H1 (cell line): ENCODE data around the gene FHIT.

Experiments
- ATF3 ChIP-seq: IDR thresholded peaks from 2 replicates; pipeline ENCODE4 v1.6.1; 2011; ENCODE audit warnings: low read depth, mild to moderate bottlenecking, low read length; ENCODE audit not compliant: insufficient read depth
- BRCA1 ChIP-seq: IDR thresholded peaks from 2 replicates; pipeline ENCODE4 v1.6.1; 2012; ENCODE audit warnings: low read depth, low read length, improper control_type of control experiment
- CTCF ChIP-seq, 3 experiments: IDR thresholded peaks; 1 replicate in 2 of 3; 2 replicates in 1 of 3; pipeline versions ENCODE4 v1.5.1 to v1.6.1; 2011; ENCODE audit warnings: low read length in 3 of 3, mild to moderate bottlenecking in 3 of 3, inconsistent platforms in 2 of 3, low read depth in 1 of 3, moderate library complexity in 1 of 3; ENCODE audit not compliant: insufficient read depth in 1 of 3; ENCODE audit errors: control extremely low read depth in 1 of 3
- POLR2A ChIP-seq, 2 experiments: IDR thresholded peaks; 1 replicate in 1 of 2; 2 replicates in 1 of 2; pipeline ENCODE4 v1.6.1; 2011; ENCODE audit warnings: low read depth in 2 of 2, low read length in 2 of 2, mild to moderate bottlenecking in 2 of 2; ENCODE audit errors: control extremely low read depth in 1 of 2
- POLR2AphosphoS5 ChIP-seq: IDR thresholded peaks from 2 replicates; pipeline ENCODE4 v1.6.1; 2011; ENCODE audit warnings: low read depth, low read length
- RAD21 ChIP-seq, 2 experiments: IDR thresholded peaks in 1 of 2; conservative IDR thresholded peaks in 1 of 2; 2 replicates each; pipeline ENCODE4 v1.6.1; 2011; ENCODE audit warnings: low read depth in 2 of 2, low read length in 2 of 2, improper control_type of control experiment in 1 of 2, inconsistent platforms in 1 of 2, mild to moderate bottlenecking in 1 of 2, moderate library complexity in 1 of 2
- SRF ChIP-seq: IDR thresholded peaks from 2 replicates; pipeline ENCODE4 v1.6.1; 2011; ENCODE audit warnings: mild to moderate bottlenecking, low read depth, low read length, moderate library complexity
- TAF1 ChIP-seq: IDR thresholded peaks from 2 replicates; pipeline ENCODE4 v1.6.1; 2011; ENCODE audit warnings: mild to moderate bottlenecking, low read depth, low read length

GRCh38 chr3:61300006-61300380, 48.7 kb upstream of the FHIT start:
- TF ChIP-seq ATF3 (no peak), CTCF (IDR thresholded peaks at IDR 0.05; ENCODE audit: control extremely low read depth in 1 of 3, insufficient read depth in 1 of 3, low read depth in 1 of 3, low read length in 3 of 3) (no peak), SRF (no peak), RAD21 (IDR thresholded peaks at IDR 0.05 in 1 of 2, conservative IDR thresholded peaks at IDR 0.05 in 1 of 2; ENCODE audit: low read depth in 2 of 2, low read length in 2 of 2) (no peak), POLR2AphosphoS5 (no peak), POLR2A (IDR thresholded peaks at IDR 0.05; ENCODE audit: control extremely low read depth in 1 of 2, low read depth in 2 of 2, low read length in 2 of 2) (no peak), TAF1 (no peak), BRCA1 (no peak)
